ENCODE results near the gene DYNLRB2.

The DYNLRB2 gene

GRCh38 chr16:80507538-80507937, 33.3 kb upstream of the DYNLRB2 start:
- H3K27ac ChIP-seq = no peak overlapping the region
- no peaks in the 10 kb centered on the region for H3K36me3 ChIP-seq (ENCODE audit: control insufficient read depth, insufficient read depth, low read length)
- no peak overlapping the region for H3K4me2 ChIP-seq (ENCODE audit: low read length)
- H3K4me3 ChIP-seq (ENCODE audit: low read depth, low read length) = no peak overlapping the region
- no peaks in the 10 kb centered on the region for H3K79me2 ChIP-seq
- H3K27me3 ChIP-seq (ENCODE audit: control insufficient read depth, insufficient read depth, low read length) = no peaks in the 10 kb centered on the region
- H3K9me3 ChIP-seq (ENCODE audit: control insufficient read depth, low read length) = no peaks in the 10 kb centered on the region
- H3K4me1 ChIP-seq = no peaks in the 10 kb centered on the region
- H2AFZ ChIP-seq = no peak overlapping the region
- H3K9ac ChIP-seq = no peak overlapping the region
- TF ChIP-seq CTCF (IDR thresholded peaks at IDR 0.05) = no peak

GRCh38 chr16:80509872-80510271, 30.9 kb upstream of the DYNLRB2 start:
- no peak overlapping the region for H2AFZ ChIP-seq
- no peak overlapping the region for H3K27ac ChIP-seq
- TF ChIP-seq CTCF (IDR thresholded peaks at IDR 0.05) = no peak
- no peak overlapping the region for H3K4me3 ChIP-seq (ENCODE audit: low read depth, low read length)
- H3K79me2 ChIP-seq = no peaks in the 10 kb centered on the region
- H3K9me3 ChIP-seq (ENCODE audit: control insufficient read depth, low read length) = no peaks in the 10 kb centered on the region
- no peaks in the 10 kb centered on the region for H3K4me1 ChIP-seq
- no peaks in the 10 kb centered on the region for H3K27me3 ChIP-seq (ENCODE audit: control insufficient read depth, insufficient read depth, low read length)
- H3K36me3 ChIP-seq (ENCODE audit: control insufficient read depth, insufficient read depth, low read length) = no peaks in the 10 kb centered on the region
- H3K4me2 ChIP-seq (ENCODE audit: low read length) = no peak overlapping the region
- H3K9ac ChIP-seq = no peak overlapping the region

GRCh38 chr16:80511824-80512592, 28.8 kb upstream of the DYNLRB2 start:
- Histone ChIP-seq H3K36me3 (ENCODE audit: control insufficient read depth, insufficient read depth, low read length) (no peaks in the 10 kb centered on the region), H2AFZ (no peak overlapping the region), H3K4me3 (ENCODE audit: low read depth, low read length) (no peak overlapping the region), H3K9ac (no peak overlapping the region), H3K9me3 (ENCODE audit: control insufficient read depth, low read length) (no peaks in the 10 kb centered on the region), H3K27ac (no peak overlapping the region), H3K79me2 (no peaks in the 10 kb centered on the region), H3K4me2 (ENCODE audit: low read length) (no peak overlapping the region), H3K27me3 (ENCODE audit: control insufficient read depth, insufficient read depth, low read length) (no peaks in the 10 kb centered on the region), H3K4me1 (no peaks in the 10 kb centered on the region)
- TF ChIP-seq CTCF (IDR thresholded peaks at IDR 0.05) = no peak

- no peak overlapping the region for H3K9ac ChIP-seq
- no peak for TF ChIP-seq CTCF (IDR thresholded peaks at IDR 0.05)
- no peaks in the 10 kb centered on the region for H3K27me3 ChIP-seq (ENCODE audit: control insufficient read depth, insufficient read depth, low read length)
- H3K4me1 ChIP-seq = no peaks in the 10 kb centered on the region
- H2AFZ ChIP-seq = no peak overlapping the region
- no peak overlapping the region for H3K4me2 ChIP-seq (ENCODE audit: low read length)
- no peak overlapping the region for H3K4me3 ChIP-seq (ENCODE audit: low read depth, low read length)
- H3K9me3 ChIP-seq (ENCODE audit: control insufficient read depth, low read length) = no peaks in the 10 kb centered on the region
- no peak overlapping the region for H3K27ac ChIP-seq
- no peaks in the 10 kb centered on the region for H3K36me3 ChIP-seq (ENCODE audit: control insufficient read depth, insufficient read depth, low read length)
- no peaks in the 10 kb centered on the region for H3K79me2 ChIP-seq
Observed at GRCh38 chr16:80512593-80512853, 28.3 kb upstream of the DYNLRB2 start.

- Histone ChIP-seq H3K27ac (no peak overlapping the region), H2AFZ (no peak overlapping the region), H3K79me2 (no peaks in the 10 kb centered on the region), H3K9me3 (ENCODE audit: control insufficient read depth, low read length) (no peaks in the 10 kb centered on the region), H3K4me2 (ENCODE audit: low read length) (no peak overlapping the region), H3K4me1 (no peaks in the 10 kb centered on the region), H3K36me3 (ENCODE audit: control insufficient read depth, insufficient read depth, low read length) (no peaks in the 10 kb centered on the region), H3K9ac (no peak overlapping the region), H3K27me3 (ENCODE audit: control insufficient read depth, insufficient read depth, low read length) (no peaks in the 10 kb centered on the region), H3K4me3 (ENCODE audit: low read depth, low read length) (no peak overlapping the region)
- TF ChIP-seq CTCF (IDR thresholded peaks at IDR 0.05) = no peak
Observed at GRCh38 chr16:80515374-80515773, 25.4 kb upstream of the DYNLRB2 start.

Data from parathyroid adenoma (tissue), 2 donors.